BJ (cell line): ENCODE data around the gene CDS1. TPM values are rescaled to one million over a fixed set of nuclear protein-coding genes. Genes with fewer than 3 reads are reported as not detected.
A peak's percentile ranks its signal among the peaks of the same experiment; 100 is the strongest.

Experiments
- CTCF ChIA-PET: fragments of 350-600 bp; formaldehyde crosslinking; extraction: SDS; loops from one replicate; lab custom pipeline; 2021; ENCODE audit warnings: antibody characterized with exemption, inconsistent platforms; lab: Yijun Ruan, JAX
- POLR2A ChIA-PET: fragments of 300-600 bp; sonication (Branson Sonifier 250); formaldehyde crosslinking; extraction: SDS; loops from one replicate; lab custom pipeline; 2021; ENCODE audit warnings: antibody characterized with exemption; lab: Charles Lee
- DNase-seq: peaks from one replicate; pipeline ENCODE4 v3.0.0-alpha.2; 2011; ENCODE audit warnings: low read depth
- H3K27me3 ChIP-seq: 2 replicates; pipeline ENCODE4 v1.6.0; 2011; ENCODE audit warnings: low read length; ENCODE audit not compliant: control insufficient read depth, insufficient read depth
- H3K36me3 ChIP-seq: 2 replicates; pipeline ENCODE4 v1.5.1; 2011; ENCODE audit warnings: low read length; ENCODE audit not compliant: control insufficient read depth, insufficient read depth
- H3K4me3 ChIP-seq: 2 replicates; pipeline ENCODE4 v1.5.1; 2011; ENCODE audit warnings: low read depth, mild to moderate bottlenecking, control low read depth, low read length
- polyA plus RNA-seq: library from polyadenylated mRNA; depleted of rRNA; stranded (reverse); fragments of >200 nt; gene quantifications from 2 replicates; pipeline ENCODE4 v1.2.3, GENCODE V29; 2011
- TF ChIP-seq, protein P1 (sequence below): IDR thresholded peaks from 2 replicates; pipeline ENCODE4 v1.5.1; 2011; ENCODE audit warnings: low read depth, mild to moderate bottlenecking, control low read depth, inconsistent platforms, low read length, moderate library complexity; ENCODE audit not compliant: insufficient read depth

CDS1 gene
- polyA plus RNA-seq, 1 experiment = 0.01 TPM

DNA sequence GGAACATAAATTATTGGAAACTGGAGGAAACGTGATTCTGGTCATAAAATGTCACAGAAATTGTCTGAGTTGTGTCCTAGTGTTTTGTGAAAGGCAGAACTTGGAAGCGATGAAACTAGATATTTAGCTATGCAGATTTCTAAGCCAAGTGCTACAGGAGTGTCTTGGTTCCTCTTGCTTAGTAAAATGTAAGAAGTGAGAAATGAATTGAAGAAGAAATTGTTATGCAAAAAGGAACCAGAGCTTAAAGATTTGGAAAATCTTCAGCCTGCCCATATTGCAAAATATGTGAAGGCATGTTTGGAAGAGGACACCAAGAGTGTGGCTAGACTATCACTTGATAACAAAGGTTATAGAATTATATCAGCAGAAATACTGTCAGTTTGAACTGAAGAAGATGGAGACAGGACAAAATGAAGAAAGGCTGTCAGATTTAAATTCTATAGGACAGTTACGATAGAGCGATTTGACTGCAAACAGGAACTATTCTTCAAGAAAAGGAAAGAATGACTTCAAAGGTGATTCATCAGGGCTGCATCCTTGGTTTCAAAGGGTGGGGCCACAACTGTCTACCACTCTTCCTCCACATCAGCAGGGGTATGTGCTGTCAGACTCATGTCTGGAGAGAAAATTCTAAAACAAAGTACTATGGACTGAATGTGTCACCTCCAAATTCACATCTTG is 9.4 kb upstream of the CDS1 start:
- ChIA-PET CTCF (interaction anchor here (0.5 kb wide), 1 partner anchor 329 kb away, joined by 3 read pairs; no protein-coding TSS in a partner anchor), POLR2A (no interaction called here)
- H3K4me3 ChIP-seq = no peak overlapping the region
- TF ChIP-seq, protein P1, sequence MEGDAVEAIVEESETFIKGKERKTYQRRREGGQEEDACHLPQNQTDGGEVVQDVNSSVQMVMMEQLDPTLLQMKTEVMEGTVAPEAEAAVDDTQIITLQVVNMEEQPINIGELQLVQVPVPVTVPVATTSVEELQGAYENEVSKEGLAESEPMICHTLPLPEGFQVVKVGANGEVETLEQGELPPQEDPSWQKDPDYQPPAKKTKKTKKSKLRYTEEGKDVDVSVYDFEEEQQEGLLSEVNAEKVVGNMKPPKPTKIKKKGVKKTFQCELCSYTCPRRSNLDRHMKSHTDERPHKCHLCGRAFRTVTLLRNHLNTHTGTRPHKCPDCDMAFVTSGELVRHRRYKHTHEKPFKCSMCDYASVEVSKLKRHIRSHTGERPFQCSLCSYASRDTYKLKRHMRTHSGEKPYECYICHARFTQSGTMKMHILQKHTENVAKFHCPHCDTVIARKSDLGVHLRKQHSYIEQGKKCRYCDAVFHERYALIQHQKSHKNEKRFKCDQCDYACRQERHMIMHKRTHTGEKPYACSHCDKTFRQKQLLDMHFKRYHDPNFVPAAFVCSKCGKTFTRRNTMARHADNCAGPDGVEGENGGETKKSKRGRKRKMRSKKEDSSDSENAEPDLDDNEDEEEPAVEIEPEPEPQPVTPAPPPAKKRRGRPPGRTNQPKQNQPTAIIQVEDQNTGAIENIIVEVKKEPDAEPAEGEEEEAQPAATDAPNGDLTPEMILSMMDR = no peak
- no peak for DNase-seq
- no peaks in the 10 kb centered on the region for H3K27me3 ChIP-seq
- no peaks in the 10 kb centered on the region for H3K36me3 ChIP-seq

DNA sequence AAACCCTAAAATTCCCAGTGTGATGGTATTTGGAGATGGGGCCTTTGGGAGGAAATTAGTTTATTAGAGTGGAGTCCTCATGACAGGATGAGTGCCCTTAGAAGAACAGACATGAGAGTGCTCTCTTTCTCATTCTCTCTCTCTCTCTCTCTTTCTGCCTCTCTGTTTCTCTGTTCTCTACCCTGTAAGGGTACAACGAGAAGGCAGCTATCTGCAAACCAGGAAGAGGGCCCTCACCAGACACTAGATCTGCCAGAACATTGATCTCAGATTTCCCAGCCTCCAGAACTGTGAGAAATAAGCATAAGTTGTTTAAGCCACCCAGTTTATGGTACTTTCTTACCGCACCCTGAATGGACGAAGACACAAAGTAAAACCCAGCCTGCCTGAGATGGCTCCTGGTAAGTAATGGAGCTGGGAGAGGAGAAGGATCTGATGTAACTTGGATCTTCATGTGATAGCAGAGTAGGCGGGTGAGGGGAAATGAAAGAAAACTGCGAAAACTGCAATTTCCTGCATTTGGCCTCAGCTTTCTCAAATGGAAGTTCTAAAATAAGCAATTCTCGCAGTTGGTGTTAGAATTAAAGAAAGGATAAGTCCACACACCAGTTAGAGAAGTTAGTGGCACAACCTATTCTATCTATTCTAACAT is 8.7 kb upstream of the CDS1 start:
- POLR2A ChIA-PET = no interaction called here
- no peak for DNase-seq
- no peaks in the 10 kb centered on the region for H3K36me3 ChIP-seq
- H3K4me3 ChIP-seq = no peak overlapping the region
- CTCF ChIA-PET = no interaction called here
- H3K27me3 ChIP-seq = no peaks in the 10 kb centered on the region
- TF ChIP-seq, protein P1 = no peak

DNA sequence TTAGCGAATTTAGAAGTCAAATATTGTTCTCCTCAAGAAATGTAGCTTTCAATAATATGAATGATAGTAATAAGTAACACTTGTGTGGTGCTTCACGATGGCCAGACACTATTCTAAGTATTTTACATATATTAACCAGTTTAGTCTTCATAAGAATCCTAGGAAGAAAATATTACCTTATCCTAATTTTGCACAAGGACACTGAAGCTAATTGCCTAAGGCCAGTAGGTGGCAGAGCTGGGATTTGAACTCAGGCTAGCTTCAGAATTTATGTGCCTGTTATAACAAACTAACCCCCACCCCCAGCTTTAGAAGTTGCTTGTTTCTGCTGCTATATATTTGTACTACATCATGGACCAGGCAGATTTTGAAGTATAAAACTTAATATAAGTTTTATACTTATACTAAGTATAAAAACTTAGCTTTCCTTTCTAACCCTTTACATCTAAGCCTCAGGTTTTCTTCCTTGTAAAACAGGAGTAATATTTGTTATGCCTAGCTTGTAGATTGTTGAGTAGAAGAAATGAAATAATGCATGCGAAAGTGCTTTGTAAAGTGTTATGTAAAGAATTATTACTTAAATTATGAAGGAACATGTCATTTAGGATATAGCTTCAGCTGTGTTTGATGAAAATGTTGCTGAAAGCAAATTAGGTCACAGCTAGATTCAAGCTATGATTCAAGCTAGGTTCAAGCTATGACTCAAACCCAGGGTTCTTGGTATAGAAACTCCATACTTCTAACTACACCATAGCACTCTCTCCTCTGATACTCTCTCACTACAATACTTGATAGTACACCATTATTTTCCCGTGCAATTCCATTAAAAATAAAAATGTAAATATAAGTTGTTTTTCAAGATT is 4.2 kb upstream of the CDS1 start:
- Histone ChIP-seq H3K4me3 (no peak overlapping the region), H3K36me3 (no peaks in the 10 kb centered on the region), H3K27me3 (peaks cover 13% of the 10 kb centered on the region)
- ChIA-PET POLR2A (no interaction called here), CTCF (interaction anchor here (0.6 to 2.0 kb wide), 15 partner anchors 8 to 936 kb away, joined by 3 to 9 read pairs (median 4); no protein-coding TSS in a partner anchor)
- no peak for DNase-seq
- TF ChIP-seq, protein P1 = peak; percentile 71

DNA sequence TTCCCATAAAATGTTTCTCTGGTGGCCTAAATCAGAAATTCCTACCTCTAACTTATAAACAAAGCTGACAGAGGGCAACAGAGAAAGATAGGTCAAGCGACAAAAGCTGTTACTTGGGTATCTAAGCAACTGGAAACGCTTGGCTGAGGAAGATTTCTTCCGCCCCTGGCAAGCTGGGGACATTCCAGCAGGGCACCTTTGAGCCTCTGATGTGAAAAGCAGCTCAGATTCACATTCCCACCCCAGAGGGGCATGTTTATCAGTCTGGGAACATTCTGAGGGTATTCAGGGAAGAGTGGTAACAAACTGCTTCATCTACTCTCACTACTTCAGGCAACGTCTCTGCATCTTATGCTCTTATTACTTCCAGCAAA is 3.5 kb upstream of the CDS1 start:
- TF ChIP-seq, protein P1 = no peak
- H3K36me3 ChIP-seq = no peaks in the 10 kb centered on the region
- CTCF ChIA-PET = interaction anchor here (0.9 to 2.0 kb wide), 8 partner anchors 8 to 391 kb away, joined by 3 to 9 read pairs (median 5); no protein-coding TSS in a partner anchor
- DNase-seq = no peak
- peaks cover 17% of the 10 kb centered on the region for H3K27me3 ChIP-seq
- no peak overlapping the region for H3K4me3 ChIP-seq
- POLR2A ChIA-PET = no interaction called here
